Ishikawa (cell line): Measurements from ENCODE around the gene POLR1E.

Experiments
- EP300 ChIP-seq: IDR thresholded peaks from 2 replicates; pipeline ENCODE4 v1.6.1; 2012; ENCODE audit warnings: borderline replicate concordance
- TEAD4 ChIP-seq: IDR thresholded peaks from 2 replicates; pipeline ENCODE4 v1.6.1; 2012

DNA sequence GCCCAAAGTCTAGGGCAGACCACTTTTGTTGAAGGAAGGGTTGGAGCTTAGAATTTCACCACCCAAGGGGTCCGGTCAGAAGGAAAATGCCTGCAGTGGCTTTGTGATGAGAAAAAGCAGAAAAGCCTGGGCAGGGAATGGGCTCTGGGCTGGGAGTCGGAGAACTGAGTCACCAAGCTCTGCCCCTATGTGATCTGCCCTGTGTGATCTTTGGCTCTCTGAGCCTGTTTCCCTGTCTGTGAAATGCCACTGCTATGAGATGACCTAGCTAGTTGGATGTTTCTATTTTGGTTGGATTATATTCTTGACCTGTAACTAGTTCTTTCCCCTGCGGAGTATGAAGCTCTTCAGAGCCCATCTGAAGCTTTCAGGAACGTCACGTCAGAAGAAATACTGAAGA is 9.8 kb downstream of the POLR1E start:
- TF ChIP-seq TEAD4 (no peak), EP300 (no peak)
